WTC11 (cell line): ENCODE measurements around the gene LIMK1.
"Not testable (repeated sequence)": the region's sequence is repeated elsewhere in the genome, so short reads cannot be mapped to it uniquely, and the experiment has no call there.

Experiments used
- CREM ChIP-seq: sonication (generic); formaldehyde crosslinking; IDR thresholded peaks from 2 replicates; pipeline ENCODE4 v1.8.1; 2022; ENCODE audit warnings: mild to moderate bottlenecking, missing genetic modification reagents, moderate library complexity
- CTCF ChIP-seq: fragments of 200-600 bp; IDR thresholded peaks from 2 replicates; pipeline ENCODE4 v1.8.0; 2022; ENCODE audit warnings: antibody characterized with exemption
- E2F5 ChIP-seq: sonication (generic); formaldehyde crosslinking; IDR thresholded peaks from 2 replicates; pipeline ENCODE4 v1.8.1; 2022; ENCODE audit warnings: mild to moderate bottlenecking, moderate library complexity, missing genetic modification reagents
- IRF2 ChIP-seq: sonication (generic); formaldehyde crosslinking; IDR thresholded peaks from 2 replicates; pipeline ENCODE4 v1.8.0; 2022; ENCODE audit warnings: low read depth, missing genetic modification reagents, borderline replicate concordance
- NFATC4 ChIP-seq: fragments of 250-450 bp; sonication (Bioruptor Pico); IDR thresholded peaks from 2 replicates; pipeline ENCODE4 v1.9.0; 2021; ENCODE audit warnings: mild to moderate bottlenecking
- NFYB ChIP-seq: sonication (generic); formaldehyde crosslinking; conservative IDR thresholded peaks from 2 replicates; pipeline ENCODE4 v1.8.0; 2022; ENCODE audit warnings: low read depth, missing genetic modification reagents
- SP1 ChIP-seq: sonication (generic); formaldehyde crosslinking; conservative IDR thresholded peaks from 2 replicates; pipeline ENCODE4 v1.8.1; 2022; ENCODE audit warnings: missing genetic modification reagents
- ZNF121 ChIP-seq: sonication (generic); formaldehyde crosslinking; IDR thresholded peaks from 2 replicates; pipeline ENCODE4 v1.8.0; 2023; ENCODE audit warnings: missing genetic modification reagents
- ZNF263 ChIP-seq: sonication (generic); formaldehyde crosslinking; IDR thresholded peaks from 2 replicates; pipeline ENCODE4 v1.8.1; 2022; ENCODE audit warnings: low read depth, mild to moderate bottlenecking, moderate library complexity, missing genetic modification reagents
- TF ChIP-seq, protein P1 (sequence below): sonication (generic); formaldehyde crosslinking; IDR thresholded peaks from 2 replicates; pipeline ENCODE4 v1.8.0; 2023; ENCODE audit warnings: missing genetic modification reagents, mild to moderate bottlenecking, borderline replicate concordance
- TF ChIP-seq, protein P2 (sequence below): sonication (generic); formaldehyde crosslinking; IDR thresholded peaks from 2 replicates; pipeline ENCODE4 v1.8.0; 2022; ENCODE audit warnings: mild to moderate bottlenecking, missing genetic modification reagents
- TF ChIP-seq, protein P3 (sequence below): sonication (generic); formaldehyde crosslinking; conservative IDR thresholded peaks from 2 replicates; pipeline ENCODE4 v1.8.1; 2023; ENCODE audit warnings: mild to moderate bottlenecking, low read depth, missing genetic modification reagents, moderate library complexity
- TF ChIP-seq, protein P4 (sequence below): sonication (generic); formaldehyde crosslinking; IDR thresholded peaks from 2 replicates; pipeline ENCODE4 v1.8.1; 2022; ENCODE audit warnings: low read depth, mild to moderate bottlenecking, moderate library complexity, missing genetic modification reagents, borderline replicate concordance
- TF ChIP-seq, protein P5 (sequence below): sonication (generic); formaldehyde crosslinking; conservative IDR thresholded peaks from 2 replicates; pipeline ENCODE4 v1.8.1; 2022; ENCODE audit warnings: mild to moderate bottlenecking, missing genetic modification reagents

- TF ChIP-seq CTCF; NFYB (CRISPR knock-in tag); SP1 (CRISPR knock-in tag); E2F5 (CRISPR knock-in tag); ZNF121; IRF2 (CRISPR knock-in tag); CREM (CRISPR knock-in tag); NFATC4; ZNF263 (CRISPR knock-in tag): not testable (repeated sequence)
- TF ChIP-seq, protein P1, sequence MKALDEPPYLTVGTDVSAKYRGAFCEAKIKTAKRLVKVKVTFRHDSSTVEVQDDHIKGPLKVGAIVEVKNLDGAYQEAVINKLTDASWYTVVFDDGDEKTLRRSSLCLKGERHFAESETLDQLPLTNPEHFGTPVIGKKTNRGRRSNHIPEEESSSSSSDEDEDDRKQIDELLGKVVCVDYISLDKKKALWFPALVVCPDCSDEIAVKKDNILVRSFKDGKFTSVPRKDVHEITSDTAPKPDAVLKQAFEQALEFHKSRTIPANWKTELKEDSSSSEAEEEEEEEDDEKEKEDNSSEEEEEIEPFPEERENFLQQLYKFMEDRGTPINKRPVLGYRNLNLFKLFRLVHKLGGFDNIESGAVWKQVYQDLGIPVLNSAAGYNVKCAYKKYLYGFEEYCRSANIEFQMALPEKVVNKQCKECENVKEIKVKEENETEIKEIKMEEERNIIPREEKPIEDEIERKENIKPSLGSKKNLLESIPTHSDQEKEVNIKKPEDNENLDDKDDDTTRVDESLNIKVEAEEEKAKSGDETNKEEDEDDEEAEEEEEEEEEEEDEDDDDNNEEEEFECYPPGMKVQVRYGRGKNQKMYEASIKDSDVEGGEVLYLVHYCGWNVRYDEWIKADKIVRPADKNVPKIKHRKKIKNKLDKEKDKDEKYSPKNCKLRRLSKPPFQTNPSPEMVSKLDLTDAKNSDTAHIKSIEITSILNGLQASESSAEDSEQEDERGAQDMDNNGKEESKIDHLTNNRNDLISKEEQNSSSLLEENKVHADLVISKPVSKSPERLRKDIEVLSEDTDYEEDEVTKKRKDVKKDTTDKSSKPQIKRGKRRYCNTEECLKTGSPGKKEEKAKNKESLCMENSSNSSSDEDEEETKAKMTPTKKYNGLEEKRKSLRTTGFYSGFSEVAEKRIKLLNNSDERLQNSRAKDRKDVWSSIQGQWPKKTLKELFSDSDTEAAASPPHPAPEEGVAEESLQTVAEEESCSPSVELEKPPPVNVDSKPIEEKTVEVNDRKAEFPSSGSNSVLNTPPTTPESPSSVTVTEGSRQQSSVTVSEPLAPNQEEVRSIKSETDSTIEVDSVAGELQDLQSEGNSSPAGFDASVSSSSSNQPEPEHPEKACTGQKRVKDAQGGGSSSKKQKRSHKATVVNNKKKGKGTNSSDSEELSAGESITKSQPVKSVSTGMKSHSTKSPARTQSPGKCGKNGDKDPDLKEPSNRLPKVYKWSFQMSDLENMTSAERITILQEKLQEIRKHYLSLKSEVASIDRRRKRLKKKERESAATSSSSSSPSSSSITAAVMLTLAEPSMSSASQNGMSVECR (CRISPR knock-in tag), result not testable (repeated sequence)
- TF ChIP-seq, protein P2, sequence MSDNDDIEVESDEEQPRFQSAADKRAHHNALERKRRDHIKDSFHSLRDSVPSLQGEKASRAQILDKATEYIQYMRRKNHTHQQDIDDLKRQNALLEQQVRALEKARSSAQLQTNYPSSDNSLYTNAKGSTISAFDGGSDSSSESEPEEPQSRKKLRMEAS (CRISPR knock-in tag), result not testable (repeated sequence)
- TF ChIP-seq, protein P3, sequence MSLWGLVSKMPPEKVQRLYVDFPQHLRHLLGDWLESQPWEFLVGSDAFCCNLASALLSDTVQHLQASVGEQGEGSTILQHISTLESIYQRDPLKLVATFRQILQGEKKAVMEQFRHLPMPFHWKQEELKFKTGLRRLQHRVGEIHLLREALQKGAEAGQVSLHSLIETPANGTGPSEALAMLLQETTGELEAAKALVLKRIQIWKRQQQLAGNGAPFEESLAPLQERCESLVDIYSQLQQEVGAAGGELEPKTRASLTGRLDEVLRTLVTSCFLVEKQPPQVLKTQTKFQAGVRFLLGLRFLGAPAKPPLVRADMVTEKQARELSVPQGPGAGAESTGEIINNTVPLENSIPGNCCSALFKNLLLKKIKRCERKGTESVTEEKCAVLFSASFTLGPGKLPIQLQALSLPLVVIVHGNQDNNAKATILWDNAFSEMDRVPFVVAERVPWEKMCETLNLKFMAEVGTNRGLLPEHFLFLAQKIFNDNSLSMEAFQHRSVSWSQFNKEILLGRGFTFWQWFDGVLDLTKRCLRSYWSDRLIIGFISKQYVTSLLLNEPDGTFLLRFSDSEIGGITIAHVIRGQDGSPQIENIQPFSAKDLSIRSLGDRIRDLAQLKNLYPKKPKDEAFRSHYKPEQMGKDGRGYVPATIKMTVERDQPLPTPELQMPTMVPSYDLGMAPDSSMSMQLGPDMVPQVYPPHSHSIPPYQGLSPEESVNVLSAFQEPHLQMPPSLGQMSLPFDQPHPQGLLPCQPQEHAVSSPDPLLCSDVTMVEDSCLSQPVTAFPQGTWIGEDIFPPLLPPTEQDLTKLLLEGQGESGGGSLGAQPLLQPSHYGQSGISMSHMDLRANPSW (CRISPR knock-in tag), result not testable (repeated sequence)
- TF ChIP-seq, protein P4, sequence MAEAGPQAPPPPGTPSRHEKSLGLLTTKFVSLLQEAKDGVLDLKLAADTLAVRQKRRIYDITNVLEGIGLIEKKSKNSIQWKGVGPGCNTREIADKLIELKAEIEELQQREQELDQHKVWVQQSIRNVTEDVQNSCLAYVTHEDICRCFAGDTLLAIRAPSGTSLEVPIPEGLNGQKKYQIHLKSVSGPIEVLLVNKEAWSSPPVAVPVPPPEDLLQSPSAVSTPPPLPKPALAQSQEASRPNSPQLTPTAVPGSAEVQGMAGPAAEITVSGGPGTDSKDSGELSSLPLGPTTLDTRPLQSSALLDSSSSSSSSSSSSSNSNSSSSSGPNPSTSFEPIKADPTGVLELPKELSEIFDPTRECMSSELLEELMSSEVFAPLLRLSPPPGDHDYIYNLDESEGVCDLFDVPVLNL (CRISPR knock-in tag), result not testable (repeated sequence)
- TF ChIP-seq, protein P5, sequence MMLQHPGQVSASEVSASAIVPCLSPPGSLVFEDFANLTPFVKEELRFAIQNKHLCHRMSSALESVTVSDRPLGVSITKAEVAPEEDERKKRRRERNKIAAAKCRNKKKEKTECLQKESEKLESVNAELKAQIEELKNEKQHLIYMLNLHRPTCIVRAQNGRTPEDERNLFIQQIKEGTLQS (CRISPR knock-in tag), result not testable (repeated sequence)
Observed at GRCh38 chr7:74167324-74167723, 83.7 kb downstream of the LIMK1 start.
